ENCODE measurements around the gene LGR5.

Gene LGR5

DNA sequence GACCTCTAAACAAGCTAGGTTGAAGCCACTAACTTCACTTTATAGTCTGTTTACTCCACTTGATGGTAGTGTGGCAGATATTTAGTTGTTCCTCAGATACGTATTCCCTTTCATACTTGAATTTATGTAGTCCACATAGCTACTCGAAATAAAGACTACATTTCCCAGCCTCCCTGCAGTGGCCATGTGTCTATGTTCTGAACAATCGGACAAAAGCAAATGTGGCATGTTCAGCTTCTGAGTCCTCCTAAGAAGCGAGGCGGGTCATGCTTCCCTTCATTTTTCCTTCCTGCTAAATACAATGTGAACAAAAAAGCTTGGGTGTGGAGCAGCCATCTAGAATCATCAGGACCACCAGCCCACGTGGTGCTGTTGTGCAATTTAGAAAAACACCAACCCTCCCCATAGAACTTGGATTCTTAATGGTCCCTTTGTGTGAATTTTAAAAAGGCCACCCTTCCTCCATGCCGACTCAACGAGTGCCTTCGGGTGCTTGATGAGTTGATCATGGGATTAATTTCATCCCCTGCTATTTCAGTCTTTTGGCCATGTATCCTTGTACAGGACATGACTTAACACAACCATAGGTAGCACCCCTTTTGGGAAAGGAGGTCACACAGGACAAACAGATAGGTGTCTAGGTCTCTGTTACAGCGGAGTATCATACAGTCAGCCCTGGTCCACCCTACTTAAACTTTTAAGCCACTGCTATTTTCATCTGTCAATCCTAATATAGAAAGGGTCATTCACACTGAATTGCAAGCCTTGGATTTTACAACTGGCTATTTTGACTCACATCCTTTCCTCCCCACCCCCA lies 163.4 kb downstream of the LGR5 start:
- no peaks in the 10 kb centered on the region for H3K4me1 Mint-ChIP-seq
- peaks cover 13% of the 10 kb centered on the region for H3K27me3 Mint-ChIP-seq
- H3K9me3 Mint-ChIP-seq, result peaks cover 8% of the 10 kb centered on the region
- no peak for ATAC-seq (replicated peaks; ENCODE audit: extremely low read depth, poor library complexity, severe bottlenecking)
- H3K36me3 Mint-ChIP-seq (ENCODE audit: insufficient read depth), result peaks cover 12% of the 10 kb centered on the region
- DNase-seq (ENCODE audit: low spot score in 2 of 2), result no peak
- no peak overlapping the region for H3K27ac Mint-ChIP-seq (ENCODE audit: low read depth)
- no peak overlapping the region for H3K4me3 Mint-ChIP-seq

DNA sequence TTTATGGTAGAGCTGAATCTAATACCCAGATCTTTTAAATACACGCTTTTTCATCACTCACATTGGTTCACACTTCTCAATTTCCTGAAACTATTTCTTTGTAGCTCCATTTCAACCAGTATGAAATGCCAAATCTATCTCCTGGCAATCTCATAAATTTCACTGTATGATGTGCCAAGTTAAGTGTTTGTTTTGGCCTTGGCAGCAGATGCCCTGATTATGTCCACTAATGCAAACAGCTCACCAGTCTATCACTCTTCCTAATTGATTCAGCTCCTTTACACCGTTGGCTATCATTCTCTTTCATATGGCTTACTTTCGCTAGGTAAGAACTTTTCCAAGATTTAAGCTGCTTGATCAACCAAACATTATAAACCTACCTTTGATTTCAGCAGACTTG lies 165.4 kb downstream of the LGR5 start:
- no peaks in the 10 kb centered on the region for H3K4me1 Mint-ChIP-seq
- DNase-seq (ENCODE audit: low spot score in 2 of 2) (no peak), ATAC-seq (replicated peaks; ENCODE audit: extremely low read depth, poor library complexity, severe bottlenecking) (no peak)
- peaks cover 1% of the 10 kb centered on the region for H3K27me3 Mint-ChIP-seq
- no peaks in the 10 kb centered on the region for H3K9me3 Mint-ChIP-seq
- no peak overlapping the region for H3K4me3 Mint-ChIP-seq
- H3K27ac Mint-ChIP-seq (ENCODE audit: low read depth), result no peak overlapping the region
- peaks cover 25% of the 10 kb centered on the region for H3K36me3 Mint-ChIP-seq (ENCODE audit: insufficient read depth)

DNA sequence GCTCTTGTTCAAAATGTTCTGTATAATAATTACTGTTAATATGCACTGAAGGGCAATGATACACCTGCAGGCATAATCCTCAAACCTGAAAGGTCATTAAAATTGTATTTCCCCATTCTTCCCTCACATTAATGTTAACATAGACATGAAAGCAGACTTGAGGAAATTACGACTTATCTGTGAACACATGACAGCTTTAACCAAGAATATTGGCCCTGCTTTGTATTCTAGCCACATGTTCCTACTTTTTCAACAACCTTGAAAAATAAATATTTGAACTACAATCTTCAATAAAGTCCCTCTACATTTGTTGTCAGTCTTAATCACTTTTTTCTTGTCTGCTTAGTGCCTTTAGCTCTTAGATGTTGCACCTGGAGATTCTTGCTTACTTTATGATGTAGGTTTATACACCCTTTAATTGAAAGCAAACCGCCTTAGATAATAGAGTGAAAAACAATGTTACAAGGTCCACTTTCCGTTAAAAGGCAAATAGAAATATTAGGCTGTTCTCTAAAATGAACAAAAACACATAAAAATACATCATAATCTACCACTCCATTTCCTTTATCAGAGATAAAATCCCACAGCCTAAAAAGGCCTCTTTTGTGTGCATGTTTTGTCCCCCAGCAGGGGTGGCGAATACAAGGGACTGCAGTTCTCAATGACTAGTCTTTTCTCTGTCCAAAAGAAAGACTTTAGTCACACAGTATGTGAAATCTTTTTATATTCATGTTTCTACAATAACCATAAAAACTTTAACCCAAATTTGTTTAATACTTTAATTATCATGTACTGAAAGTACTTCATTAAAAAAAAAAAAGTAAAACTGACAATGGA lies 168.1 kb downstream of the LGR5 start:
- no peak for ATAC-seq (replicated peaks; ENCODE audit: extremely low read depth, poor library complexity, severe bottlenecking)
- peaks cover 50% of the 10 kb centered on the region for H3K36me3 Mint-ChIP-seq (ENCODE audit: insufficient read depth)
- no peaks in the 10 kb centered on the region for H3K9me3 Mint-ChIP-seq
- no peak overlapping the region for H3K27ac Mint-ChIP-seq (ENCODE audit: low read depth)
- no peak for DNase-seq (ENCODE audit: low spot score in 2 of 2)
- H3K4me3 Mint-ChIP-seq, result no peak overlapping the region
- H3K4me1 Mint-ChIP-seq, result no peaks in the 10 kb centered on the region
- no peaks in the 10 kb centered on the region for H3K27me3 Mint-ChIP-seq

DNA sequence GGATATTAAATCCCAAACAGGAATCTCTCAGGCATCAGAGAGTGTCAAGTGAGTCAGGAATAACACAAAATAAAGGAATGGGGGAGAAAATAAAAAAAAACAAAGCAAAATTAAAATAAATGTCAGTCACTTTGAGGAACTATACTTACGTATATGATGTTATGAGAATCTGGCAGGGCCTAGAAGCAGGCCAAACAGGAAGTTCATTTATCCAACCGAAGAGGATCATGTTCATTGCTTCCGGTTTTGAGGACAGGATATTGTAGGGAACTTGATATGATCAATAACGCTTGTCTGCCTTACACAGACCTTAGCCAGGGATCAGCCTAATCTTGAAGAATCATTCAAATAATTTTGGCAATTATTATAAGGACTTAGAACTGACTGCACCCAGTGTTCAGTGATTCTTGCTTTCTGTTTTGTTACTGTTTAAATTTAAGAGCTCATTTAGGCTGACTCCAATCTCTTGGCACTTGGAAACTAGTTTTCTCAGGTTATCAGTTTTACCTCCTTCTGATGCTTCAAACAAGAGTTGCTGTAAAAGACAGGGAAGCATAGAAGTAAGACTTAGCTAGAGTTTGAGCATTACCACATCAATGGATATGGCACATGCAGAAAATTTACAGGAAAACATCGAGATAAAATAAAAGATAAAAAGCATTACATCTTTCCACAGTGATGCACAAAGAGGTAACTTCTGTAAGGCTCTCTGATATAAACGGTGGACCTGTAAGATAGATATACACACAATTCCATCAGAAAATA lies 170.6 kb downstream of the LGR5 start:
- Mint-ChIP-seq H3K36me3 (ENCODE audit: insufficient read depth) (peaks cover 69% of the 10 kb centered on the region), H3K4me3 (no peak overlapping the region), H3K27ac (ENCODE audit: low read depth) (peak overlapping the region; percentile 11), H3K27me3 (no peaks in the 10 kb centered on the region), H3K4me1 (no peaks in the 10 kb centered on the region), H3K9me3 (no peaks in the 10 kb centered on the region)
- no peak for ATAC-seq (replicated peaks; ENCODE audit: extremely low read depth, poor library complexity, severe bottlenecking)
- DNase-seq (ENCODE audit: low spot score in 2 of 2), result no peak

DNA sequence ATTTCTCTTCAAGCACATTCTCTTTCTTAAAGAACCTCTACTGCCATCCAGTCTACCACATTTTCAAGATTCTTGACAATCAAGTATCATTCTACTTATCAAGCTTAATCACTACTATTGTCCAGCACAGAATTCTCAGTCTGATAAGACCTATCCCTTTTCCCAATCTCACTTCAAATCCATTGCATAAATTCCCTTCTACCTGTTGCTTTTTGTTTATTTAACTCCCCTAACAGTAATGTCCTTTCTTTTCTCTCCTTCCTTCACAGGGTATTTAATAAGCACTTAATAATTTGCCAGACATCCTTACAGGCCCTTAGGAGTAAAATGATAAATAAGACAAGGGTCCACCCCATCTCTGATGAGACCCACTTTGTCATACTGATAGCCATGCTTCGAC lies 182.3 kb downstream of the LGR5 start:
- peaks cover 87% of the 10 kb centered on the region for H3K36me3 Mint-ChIP-seq (ENCODE audit: insufficient read depth)
- no peak for DNase-seq (ENCODE audit: low spot score in 2 of 2)
- no peaks in the 10 kb centered on the region for H3K27me3 Mint-ChIP-seq
- ATAC-seq (replicated peaks; ENCODE audit: extremely low read depth, poor library complexity, severe bottlenecking), result no peak
- peaks cover 23% of the 10 kb centered on the region for H3K4me1 Mint-ChIP-seq
- H3K27ac Mint-ChIP-seq (ENCODE audit: low read depth), result peak overlapping the region; percentile 5
- no peaks in the 10 kb centered on the region for H3K9me3 Mint-ChIP-seq
- no peak overlapping the region for H3K4me3 Mint-ChIP-seq

DNA sequence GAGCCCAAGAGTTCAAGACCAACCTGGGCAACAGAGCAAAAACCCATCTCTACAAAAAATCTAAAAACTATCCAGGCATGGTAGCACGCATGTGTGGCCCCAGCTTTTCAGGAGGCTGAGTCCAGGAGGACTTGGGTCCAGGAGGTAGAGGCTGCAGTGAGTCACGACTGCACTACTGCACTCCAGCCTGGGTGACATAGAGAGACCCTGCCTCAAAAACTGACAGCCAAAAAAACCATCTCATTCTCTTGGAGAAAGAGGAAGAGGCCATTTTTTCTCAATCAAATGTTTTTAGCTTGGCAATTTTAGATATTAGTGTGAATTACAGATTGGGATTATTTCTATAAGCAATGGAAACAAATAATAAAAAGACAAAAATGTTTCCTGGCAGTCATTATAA lies 185.9 kb downstream of the LGR5 start:
- Mint-ChIP-seq H3K9me3 (no peaks in the 10 kb centered on the region), H3K4me1 (peaks cover 21% of the 10 kb centered on the region), H3K36me3 (ENCODE audit: insufficient read depth) (peaks cover 77% of the 10 kb centered on the region), H3K27me3 (no peaks in the 10 kb centered on the region), H3K4me3 (no peak overlapping the region), H3K27ac (ENCODE audit: low read depth) (no peak overlapping the region)
- DNase-seq (ENCODE audit: low spot score in 2 of 2) (no peak), ATAC-seq (replicated peaks; ENCODE audit: extremely low read depth, poor library complexity, severe bottlenecking) (no peak)

DNA sequence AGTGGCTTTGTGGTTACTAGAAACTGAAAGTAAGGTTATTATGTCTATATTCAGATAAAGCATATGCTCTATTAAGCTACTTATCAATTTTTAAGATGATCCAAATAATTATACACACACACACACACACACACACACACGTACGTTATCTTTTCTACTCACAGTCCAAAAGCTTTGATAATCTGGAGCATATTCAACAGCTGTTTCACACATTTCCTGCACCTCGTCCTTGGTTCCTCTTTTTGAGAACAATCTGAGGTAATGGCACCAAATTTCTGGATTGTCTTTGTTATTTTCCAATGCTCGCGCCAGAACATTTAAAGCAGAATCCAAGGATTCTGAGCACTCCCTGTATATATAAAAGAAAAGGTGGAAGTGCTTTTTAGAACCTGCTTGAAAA lies 186.5 kb downstream of the LGR5 start:
- Mint-ChIP-seq H3K27ac (ENCODE audit: low read depth) (peak overlapping the region; percentile 56), H3K27me3 (no peaks in the 10 kb centered on the region), H3K9me3 (no peaks in the 10 kb centered on the region), H3K4me1 (peaks cover 15% of the 10 kb centered on the region), H3K4me3 (no peak overlapping the region), H3K36me3 (ENCODE audit: insufficient read depth) (peaks cover 75% of the 10 kb centered on the region)
- DNase-seq (ENCODE audit: low spot score in 2 of 2) (no peak), ATAC-seq (replicated peaks; ENCODE audit: extremely low read depth, poor library complexity, severe bottlenecking) (no peak)

DNA sequence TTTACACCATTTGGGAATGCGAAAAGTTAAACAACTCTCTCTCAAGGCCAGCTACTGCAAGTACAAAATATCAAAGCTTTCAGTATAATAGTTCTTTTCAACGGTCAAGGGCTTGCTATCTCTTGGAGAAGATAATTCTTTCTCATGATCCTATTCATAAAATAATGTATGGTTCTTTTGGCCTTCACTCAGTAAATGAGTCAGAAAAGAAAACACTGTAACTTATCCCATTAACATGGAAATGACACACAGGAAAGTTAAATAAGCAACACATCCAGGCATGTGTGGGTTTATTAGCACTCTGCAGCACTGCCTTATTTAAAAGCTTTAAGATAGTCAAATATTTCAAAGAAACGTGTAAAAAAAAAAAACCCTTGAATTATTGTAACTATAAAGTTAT lies 187.2 kb downstream of the LGR5 start:
- no peak overlapping the region for H3K4me3 Mint-ChIP-seq
- H3K9me3 Mint-ChIP-seq, result no peaks in the 10 kb centered on the region
- H3K27me3 Mint-ChIP-seq, result no peaks in the 10 kb centered on the region
- H3K4me1 Mint-ChIP-seq, result peaks cover 11% of the 10 kb centered on the region
- DNase-seq (ENCODE audit: low spot score in 2 of 2) (no peak), ATAC-seq (replicated peaks; ENCODE audit: extremely low read depth, poor library complexity, severe bottlenecking) (no peak)
- no peak overlapping the region for H3K27ac Mint-ChIP-seq (ENCODE audit: low read depth)
- H3K36me3 Mint-ChIP-seq (ENCODE audit: insufficient read depth), result peaks cover 74% of the 10 kb centered on the region

DNA sequence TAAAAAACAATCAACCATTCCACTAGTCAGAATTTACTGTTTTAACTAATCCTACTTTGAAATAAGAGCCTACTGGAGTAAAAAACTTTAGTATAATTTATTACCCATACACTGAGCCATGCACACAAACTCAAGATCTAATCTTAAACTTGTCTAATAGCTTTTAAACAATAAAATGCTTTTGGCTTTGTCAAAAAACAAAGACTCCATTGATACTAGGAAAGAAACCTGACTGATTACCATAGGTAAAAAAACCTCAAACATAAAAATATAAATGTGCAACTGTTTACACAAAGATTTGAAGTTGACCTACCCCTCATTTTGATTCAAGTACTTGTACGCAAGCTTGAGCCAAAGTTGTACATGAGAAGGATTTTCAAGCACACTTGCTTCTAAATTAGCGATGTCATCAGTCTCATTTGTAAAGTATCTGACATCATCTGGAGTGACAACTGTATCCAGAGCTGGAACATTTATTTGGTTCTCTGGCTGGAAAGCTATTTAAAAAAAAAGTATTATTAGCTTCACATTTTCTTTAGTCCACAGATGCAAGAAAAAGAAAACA lies 187.9 kb downstream of the LGR5 start:
- Mint-ChIP-seq H3K9me3 (no peaks in the 10 kb centered on the region), H3K36me3 (ENCODE audit: insufficient read depth) (peaks cover 77% of the 10 kb centered on the region), H3K4me1 (peaks cover 6% of the 10 kb centered on the region), H3K27ac (ENCODE audit: low read depth) (no peak overlapping the region), H3K27me3 (no peaks in the 10 kb centered on the region), H3K4me3 (no peak overlapping the region)
- no peak for DNase-seq (ENCODE audit: low spot score in 2 of 2)
- no peak for ATAC-seq (replicated peaks; ENCODE audit: extremely low read depth, poor library complexity, severe bottlenecking)
